H9 (cell line): ENCODE data around the gene MRPL44. TPM values are rescaled to one million over a fixed set of nuclear protein-coding genes. Genes with fewer than 3 reads are reported as not detected.
A peak's percentile ranks its signal among the peaks of the same experiment; 100 is the strongest.

Experiments
- DNase-seq: peaks from one replicate; pipeline ENCODE4 v3.0.0-alpha.2; 2017
- H2AFZ ChIP-seq: one replicate; pipeline ENCODE4 v1.6.1; 2013; ENCODE audit warnings: mild to moderate bottlenecking, low read length, control low read depth, moderate library complexity
- H2AK5ac ChIP-seq: 2 replicates; pipeline ENCODE4 v1.6.1; 2013; ENCODE audit warnings: low read length, control low read depth, mixed read lengths; ENCODE audit not compliant: insufficient read length
- H2BK120ac ChIP-seq: one replicate; pipeline ENCODE4 v1.6.1; 2013; ENCODE audit warnings: low read depth, mild to moderate bottlenecking, low read length, control low read depth, inconsistent platforms; ENCODE audit not compliant: poor library complexity, severe bottlenecking
- H2BK12ac ChIP-seq: 2 replicates; pipeline ENCODE4 v1.6.1; 2013; ENCODE audit warnings: low read length, control low read depth, mixed read lengths, low read depth; ENCODE audit not compliant: insufficient read length
- H2BK15ac ChIP-seq: 2 replicates; pipeline ENCODE4 v1.6.1; 2013; ENCODE audit warnings: low read depth, low read length, control low read depth
- H2BK20ac ChIP-seq: one replicate; pipeline ENCODE4 v1.6.1; 2013; ENCODE audit warnings: low read depth, mild to moderate bottlenecking, low read length, control low read depth, inconsistent platforms; ENCODE audit not compliant: poor library complexity, severe bottlenecking
- H2BK5ac ChIP-seq: 2 replicates; pipeline ENCODE4 v1.6.1; 2013; ENCODE audit warnings: low read length, control low read depth, mixed read lengths; ENCODE audit not compliant: insufficient read length
- H3K14ac ChIP-seq: 2 replicates; pipeline ENCODE4 v1.6.1; 2013; ENCODE audit warnings: low read length, control low read depth; ENCODE audit not compliant: insufficient read depth
- H3K18ac ChIP-seq: 2 replicates; pipeline ENCODE4 v1.6.1; 2013; ENCODE audit warnings: low read depth, mild to moderate bottlenecking, mixed read lengths, low read length, control low read depth; ENCODE audit not compliant: insufficient read length
- H3K23ac ChIP-seq: 2 replicates; pipeline ENCODE4 v1.6.1; 2013; ENCODE audit warnings: low read length, control low read depth, mixed read lengths, low read depth; ENCODE audit not compliant: insufficient read length
- H3K23me2 ChIP-seq: 2 replicates; pipeline ENCODE4 v1.6.1; 2013; ENCODE audit warnings: low read depth, mild to moderate bottlenecking, mixed read lengths, low read length, control low read depth; ENCODE audit not compliant: insufficient read length, poor library complexity, severe bottlenecking
- H3K27ac ChIP-seq: 2 replicates; pipeline ENCODE4 v1.5.1; 2013; ENCODE audit warnings: low read length, control low read depth, mixed read lengths, low read depth; ENCODE audit not compliant: insufficient read length
- H3K27me3 ChIP-seq: 2 replicates; pipeline ENCODE4 v1.6.1; 2013; ENCODE audit warnings: low read length, control low read depth, inconsistent platforms; ENCODE audit not compliant: insufficient read depth
- H3K4ac ChIP-seq: 2 replicates; pipeline ENCODE4 v1.6.1; 2013; ENCODE audit warnings: low read depth, mild to moderate bottlenecking, control low read depth, inconsistent platforms, low read length, moderate library complexity
- H3K4me1 ChIP-seq: 2 replicates; pipeline ENCODE4 v1.6.1; 2013; ENCODE audit warnings: low read length, control low read depth, inconsistent platforms; ENCODE audit not compliant: insufficient read depth
- H3K4me2 ChIP-seq: 2 replicates; pipeline ENCODE4 v1.6.1; 2013; ENCODE audit warnings: low read length, control low read depth, mixed read lengths; ENCODE audit not compliant: insufficient read length, insufficient read depth
- H3K56ac ChIP-seq: 2 replicates; pipeline ENCODE4 v1.6.1; 2013; ENCODE audit warnings: low read depth, mild to moderate bottlenecking, mixed read lengths, low read length, control low read depth; ENCODE audit not compliant: insufficient read length
- H3K79me1 ChIP-seq: 2 replicates; pipeline ENCODE4 v1.6.1; 2013; ENCODE audit warnings: low read depth, mild to moderate bottlenecking, moderate library complexity, low read length, control low read depth, inconsistent platforms; ENCODE audit not compliant: insufficient read depth, poor library complexity, severe bottlenecking
- H3K79me2 ChIP-seq: 2 replicates; pipeline ENCODE4 v1.6.1; 2013; ENCODE audit warnings: low read length, control low read depth, inconsistent platforms; ENCODE audit not compliant: insufficient read depth
- H3K9ac ChIP-seq: 2 replicates; pipeline ENCODE4 v1.6.1; 2013; ENCODE audit warnings: low read length, control low read depth, mixed read lengths; ENCODE audit not compliant: insufficient read length; ENCODE audit errors: extremely low read depth
- H3K9me3 ChIP-seq: one replicate; pipeline ENCODE4 v1.6.1; 2013; ENCODE audit warnings: low read depth, low read length, inconsistent platforms; ENCODE audit not compliant: control insufficient read depth
- H3T11ph ChIP-seq: one replicate; pipeline ENCODE4 v1.6.1; 2013; ENCODE audit warnings: mild to moderate bottlenecking, low read length, control low read depth, inconsistent platforms
- H4K20me1 ChIP-seq: one replicate; pipeline ENCODE4 v1.6.1; 2013; ENCODE audit not compliant: control insufficient read depth, insufficient read length, insufficient read depth
- H4K5ac ChIP-seq: 2 replicates; pipeline ENCODE4 v1.6.1; 2013; ENCODE audit warnings: low read depth, mild to moderate bottlenecking, mixed read lengths, low read length, control low read depth; ENCODE audit not compliant: insufficient read length
- H4K8ac ChIP-seq: replicated peaks from 2 replicates; pipeline ENCODE4 v1.6.1; 2013; ENCODE audit warnings: low read length, control low read depth, mixed read lengths, low read depth; ENCODE audit not compliant: insufficient read length
- H4K91ac ChIP-seq: 2 replicates; pipeline ENCODE4 v1.6.1; 2013; ENCODE audit warnings: low read depth, mild to moderate bottlenecking, moderate library complexity, mixed read lengths, low read length, control low read depth; ENCODE audit not compliant: insufficient read length
- H3K27ac Mint-ChIP-seq, 3 experiments: 2 replicates in 2 of 3; 3 replicates in 1 of 3; pipeline ENCODE4 v1.8.0; 2020 to 2021; ENCODE audit warnings: mixed read lengths in 3 of 3, mild to moderate bottlenecking in 1 of 3, moderate library complexity in 1 of 3
- H3K27me3 Mint-ChIP-seq: 2 replicates; pipeline ENCODE4 v1.8.0; 2021; ENCODE audit warnings: low read depth, mild to moderate bottlenecking, moderate library complexity, mixed read lengths
- H3K36me3 Mint-ChIP-seq, 3 experiments: 2 replicates in 2 of 3; 3 replicates in 1 of 3; pipeline ENCODE4 v1.8.0; 2020 to 2021; ENCODE audit warnings: low read depth in 3 of 3, mixed read lengths in 3 of 3; ENCODE audit not compliant: insufficient read depth in 1 of 3
- H3K4me1 Mint-ChIP-seq, 2 experiments: 2 replicates each; pipeline ENCODE4 v1.8.0; 2020; ENCODE audit warnings: mixed read lengths in 2 of 2
- H3K4me3 Mint-ChIP-seq, 2 experiments: 2 replicates in 1 of 2; 3 replicates in 1 of 2; pipeline ENCODE4 v1.8.0; 2020 to 2021; ENCODE audit warnings: mild to moderate bottlenecking in 2 of 2, mixed read lengths in 2 of 2, moderate library complexity in 1 of 2
- H3K9me3 Mint-ChIP-seq, 2 experiments: 2 replicates in 1 of 2; 3 replicates in 1 of 2; pipeline ENCODE4 v1.8.0; 2020; ENCODE audit warnings: mild to moderate bottlenecking in 2 of 2, mixed read lengths in 2 of 2, moderate library complexity in 1 of 2
- WGBS: extraction: QIAGEN DNeasy Blood & Tissue Kit; methylation state at CpG from one replicate; pipeline ENCODE4 v1.1.7; 2013; ENCODE audit warnings: missing lambda C conversion rate, low lambda C conversion rate, mixed read lengths; ENCODE audit not compliant: insufficient read length; ENCODE audit errors: extremely low coverage; 5-methylcytosine and 5-hydroxymethylcytosine counted together
- total RNA-seq: library from RNA; stranded (reverse); gene quantifications from 2 replicates; pipeline ENCODE4 v1.2.1, GENCODE V29; 2021
- TF ChIP-seq, protein P1 (sequence below): fragments of 200-600 bp; sonication (generic); conservative IDR thresholded peaks from 3 replicates; pipeline ENCODE4 v1.8.0; 2021; ENCODE audit warnings: antibody characterized with exemption, mild to moderate bottlenecking

The MRPL44 gene
- total RNA-seq, 1 experiment from 2014 or later, result 46.1 TPM

DNA sequence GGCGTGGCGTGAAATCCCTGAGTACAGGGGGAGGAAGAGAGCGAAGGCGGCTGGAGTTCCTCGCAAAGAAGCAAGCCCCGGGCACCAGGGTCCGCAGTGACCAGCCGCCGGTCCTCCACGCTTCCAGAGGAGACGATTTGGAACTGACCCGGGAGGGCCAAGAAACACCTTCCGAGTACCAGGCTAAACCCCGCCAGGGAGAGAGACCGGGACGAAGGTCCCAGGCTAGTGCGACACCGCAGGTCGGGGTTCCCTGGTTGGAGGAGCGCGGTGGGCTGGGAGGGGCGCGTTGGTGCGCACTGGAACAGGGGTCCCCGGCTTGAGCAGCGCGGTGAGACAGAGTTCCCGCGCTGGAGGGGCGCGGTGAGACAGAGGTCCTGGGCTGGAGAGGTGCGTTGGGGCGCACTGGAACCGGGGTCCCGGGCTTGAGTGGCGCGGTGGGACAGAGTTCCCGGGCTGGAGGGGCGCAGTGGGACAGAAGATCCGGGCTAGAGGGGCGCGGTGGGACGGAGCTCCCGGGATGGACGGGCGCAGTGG is 13.0 kb upstream of the MRPL44 start:
- Mint-ChIP-seq H3K36me3 (peaks cover 11 to 16% (median 13%) of the 10 kb centered on the region in 3 experiments), H3K4me1 (peaks cover 37% of the 10 kb centered on the region in 2 experiments), H3K4me3 (peak overlapping the region; percentile 97 to 99), H3K27me3 (peaks cover 2% of the 10 kb centered on the region), H3K9me3 (no peaks in the 10 kb centered on the region; a peak in 1 of 5 replicates), H3K27ac (peak overlapping the region in 2 of 3 experiments; percentile 81 to 98; a peak in 4 of 7 replicates)
- H2BK20ac ChIP-seq, result no peak overlapping the region
- no peak overlapping the region for H2BK15ac ChIP-seq
- peaks cover 7% of the 10 kb centered on the region for H3K79me1 ChIP-seq
- peak overlapping the region; percentile 60 for H3K4me2 ChIP-seq
- no peak overlapping the region for H2BK12ac ChIP-seq
- TF ChIP-seq, protein P1, sequence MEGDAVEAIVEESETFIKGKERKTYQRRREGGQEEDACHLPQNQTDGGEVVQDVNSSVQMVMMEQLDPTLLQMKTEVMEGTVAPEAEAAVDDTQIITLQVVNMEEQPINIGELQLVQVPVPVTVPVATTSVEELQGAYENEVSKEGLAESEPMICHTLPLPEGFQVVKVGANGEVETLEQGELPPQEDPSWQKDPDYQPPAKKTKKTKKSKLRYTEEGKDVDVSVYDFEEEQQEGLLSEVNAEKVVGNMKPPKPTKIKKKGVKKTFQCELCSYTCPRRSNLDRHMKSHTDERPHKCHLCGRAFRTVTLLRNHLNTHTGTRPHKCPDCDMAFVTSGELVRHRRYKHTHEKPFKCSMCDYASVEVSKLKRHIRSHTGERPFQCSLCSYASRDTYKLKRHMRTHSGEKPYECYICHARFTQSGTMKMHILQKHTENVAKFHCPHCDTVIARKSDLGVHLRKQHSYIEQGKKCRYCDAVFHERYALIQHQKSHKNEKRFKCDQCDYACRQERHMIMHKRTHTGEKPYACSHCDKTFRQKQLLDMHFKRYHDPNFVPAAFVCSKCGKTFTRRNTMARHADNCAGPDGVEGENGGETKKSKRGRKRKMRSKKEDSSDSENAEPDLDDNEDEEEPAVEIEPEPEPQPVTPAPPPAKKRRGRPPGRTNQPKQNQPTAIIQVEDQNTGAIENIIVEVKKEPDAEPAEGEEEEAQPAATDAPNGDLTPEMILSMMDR, result no peak
- peaks cover 12% of the 10 kb centered on the region for H3K4me1 ChIP-seq
- H2AK5ac ChIP-seq, result no peak overlapping the region
- no peak overlapping the region for H3T11ph ChIP-seq
- no peak overlapping the region for H3K56ac ChIP-seq
- H4K5ac ChIP-seq, result no peak overlapping the region
- WGBS, result no CpG with 5 or more reads among the region's 46 CpGs
- peak overlapping the region; percentile 8; the same call in 1 of the 2 replicates for H3K14ac ChIP-seq
- DNase-seq, result peak; percentile 64
- no peak overlapping the region for H3K4ac ChIP-seq
- H3K27me3 ChIP-seq, result no peaks in the 10 kb centered on the region
- peaks cover 2% of the 10 kb centered on the region for H3K23me2 ChIP-seq
- H2AFZ ChIP-seq, result no peak overlapping the region
- no peak overlapping the region for H2BK120ac ChIP-seq
- H2BK5ac ChIP-seq, result no peak overlapping the region
- H3K9ac ChIP-seq, result peak overlapping the region; percentile 65
- H3K9me3 ChIP-seq, result no peaks in the 10 kb centered on the region
- H3K27ac ChIP-seq, result no peak overlapping the region
- no peaks in the 10 kb centered on the region for H4K20me1 ChIP-seq
- no peak overlapping the region for H4K8ac ChIP-seq
- no peak overlapping the region for H3K23ac ChIP-seq
- H3K18ac ChIP-seq, result no peak overlapping the region
- H3K79me2 ChIP-seq, result peaks cover 21% of the 10 kb centered on the region; the same call in 1 of the 2 replicates
- no peak overlapping the region for H4K91ac ChIP-seq
